AG04450 (cell line): Measurements from ENCODE around the gene USF1. TPM values are rescaled to one million over a fixed set of nuclear protein-coding genes. Genes with fewer than 3 reads are reported as not detected.
A peak's percentile ranks its signal among the peaks of the same experiment; 100 is the strongest.

Source experiments
- CTCF ChIA-PET: fragments of 300-600, 350-600 bp; formaldehyde crosslinking; extraction: SDS; loops from one replicate; lab custom pipeline; 2022; ENCODE audit warnings: antibody characterized with exemption, inconsistent platforms; lab: Charles Lee
- POLR2A ChIA-PET: fragments of 350-600 bp; formaldehyde crosslinking; extraction: SDS; loops from one replicate; lab custom pipeline; 2021; ENCODE audit warnings: antibody characterized with exemption, inconsistent platforms; lab: Yijun Ruan, JAX
- DNase-seq: peaks from one replicate; pipeline ENCODE4 v3.0.0-alpha.2; 2011; ENCODE audit warnings: low read depth, low spot score
- H3K27ac ChIP-seq: one replicate; pipeline ENCODE4 v1.5.1; 2012; ENCODE audit warnings: low read depth, low read length, control low read depth
- H3K27me3 ChIP-seq: one replicate; pipeline ENCODE4 v1.6.0; 2012; ENCODE audit warnings: low read length; ENCODE audit not compliant: control insufficient read depth, insufficient read depth
- H3K4me3 ChIP-seq: 2 replicates; pipeline ENCODE4 v1.5.1; 2011; ENCODE audit warnings: mild to moderate bottlenecking, low read depth, low read length, control low read depth
- H3K9me3 ChIP-seq: 2 replicates; pipeline ENCODE4 v1.5.1; 2012; ENCODE audit warnings: low read length; ENCODE audit not compliant: control insufficient read depth, insufficient read depth
- CTCF ChIP-seq: IDR thresholded peaks from 2 replicates; pipeline ENCODE4 v1.5.1; 2011; ENCODE audit warnings: low read depth, low read length, control low read depth, inconsistent platforms
- polyA plus RNA-seq: library from polyadenylated mRNA; depleted of rRNA; stranded (reverse); fragments of >200 nt; gene quantifications from 2 replicates; pipeline ENCODE4 v1.2.3, GENCODE V29; 2011

The USF1 gene
- polyA plus RNA-seq, 1 experiment: 32.6 TPM

GRCh38 chr1:161080441-161081405 lies 34.9 kb upstream of the USF1 start:
- no peak overlapping the region for H3K4me3 ChIP-seq
- H3K27me3 ChIP-seq: no peaks in the 10 kb centered on the region
- ChIA-PET POLR2A (no interaction called here), CTCF (interaction anchor here (0.6 to 1.3 kb wide), 2 partner anchors 17 to 81 kb away, joined by 3 to 4 read pairs; partner anchors contain the start of gene KLHDC9)
- no peak for DNase-seq
- no peaks in the 10 kb centered on the region; the same call in 1 of the 2 replicates for H3K9me3 ChIP-seq
- no peak overlapping the region for H3K27ac ChIP-seq
- TF ChIP-seq CTCF: no peak

DNA sequence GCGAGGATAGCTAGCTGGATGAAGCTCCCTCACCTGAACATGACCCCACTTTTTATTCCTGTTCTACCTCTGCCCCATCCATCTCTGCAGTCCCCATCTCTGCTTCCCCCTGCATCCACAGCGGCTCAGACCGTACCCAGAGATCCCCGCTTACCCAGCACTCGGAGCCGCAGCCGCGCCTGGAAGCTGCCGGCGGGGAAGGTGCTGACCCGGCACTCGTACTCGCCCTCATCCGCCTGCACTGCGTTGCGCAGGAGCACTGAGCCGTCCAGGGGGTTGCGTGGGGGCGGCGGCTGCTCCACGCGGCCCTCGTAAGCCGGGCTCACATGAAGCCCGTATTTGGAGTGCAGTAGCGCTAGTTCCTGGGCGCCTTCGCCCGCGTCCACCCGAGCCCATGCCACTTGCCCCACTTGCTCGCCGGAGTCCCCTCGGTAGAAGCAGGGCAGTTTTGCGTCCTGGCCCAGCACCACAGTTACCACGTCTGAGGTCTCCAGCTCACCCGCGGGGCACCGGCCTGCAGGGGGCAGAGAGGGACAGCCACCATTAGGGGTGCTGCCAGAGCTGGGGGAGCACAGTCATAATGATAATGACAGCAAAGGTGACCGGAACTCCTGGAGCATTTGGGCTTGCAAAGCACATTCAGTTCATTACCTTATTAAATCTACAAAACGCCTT lies 33.8 kb upstream of the USF1 start:
- POLR2A ChIA-PET: interaction anchor here (0.6 kb wide), 1 partner anchor 87 kb away, joined by 5 read pairs; no protein-coding TSS in a partner anchor
- TF ChIP-seq CTCF: 0 out of 2 replicates have a peak, but pooled peaks have one; percentile 1
- CTCF ChIA-PET: interaction anchor here (0.5 kb wide), 1 partner anchor 66 kb away, joined by 4 read pairs; no protein-coding TSS in a partner anchor
- H3K27me3 ChIP-seq: no peaks in the 10 kb centered on the region
- no peak overlapping the region for H3K27ac ChIP-seq
- no peak overlapping the region for H3K4me3 ChIP-seq
- DNase-seq: no peak
- no peaks in the 10 kb centered on the region; the same call in 1 of the 2 replicates for H3K9me3 ChIP-seq

DNA sequence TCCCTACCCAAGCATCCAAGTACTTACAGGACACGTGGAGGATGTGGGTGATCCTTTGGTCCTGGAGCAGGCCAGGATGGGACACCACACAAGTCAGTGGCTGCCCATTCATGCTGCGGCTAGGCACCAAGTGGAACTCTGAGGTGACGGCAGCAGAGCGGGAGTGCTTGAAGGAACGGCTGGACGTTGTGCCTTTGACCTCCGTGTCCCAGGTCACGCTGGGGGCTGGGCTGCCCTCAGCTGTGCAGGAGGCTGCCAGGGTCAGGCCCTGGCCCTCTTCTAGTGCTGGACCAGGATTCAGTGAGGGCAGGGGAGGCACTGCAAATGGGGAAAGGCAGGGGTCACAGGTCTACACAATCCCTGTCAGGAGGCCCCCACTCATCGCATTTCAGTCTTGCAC lies 31.6 kb upstream of the USF1 start:
- H3K9me3 ChIP-seq: no peaks in the 10 kb centered on the region; the same call in 1 of the 2 replicates
- CTCF ChIA-PET: no interaction called here
- no peak overlapping the region for H3K4me3 ChIP-seq
- no peak for TF ChIP-seq CTCF
- POLR2A ChIA-PET: no interaction called here
- no peak for DNase-seq
- no peaks in the 10 kb centered on the region for H3K27me3 ChIP-seq
- no peak overlapping the region for H3K27ac ChIP-seq

GRCh38 chr1:161076410-161076809 lies 30.6 kb upstream of the USF1 start:
- ChIA-PET CTCF (no interaction called here), POLR2A (no interaction called here)
- TF ChIP-seq CTCF: no peak
- no peaks in the 10 kb centered on the region; the same call in 1 of the 2 replicates for H3K9me3 ChIP-seq
- H3K27ac ChIP-seq: no peak overlapping the region
- no peak overlapping the region for H3K4me3 ChIP-seq
- H3K27me3 ChIP-seq: no peaks in the 10 kb centered on the region
- DNase-seq: no peak
